ENCODE results near the gene GNG4. TPM values are rescaled to one million over a fixed set of nuclear protein-coding genes. Genes with fewer than 3 reads are reported as not detected.

The GNG4 gene
- total and polyA plus RNA-seq, 4 donors = 0.11 to 0.57 (median 0.21) TPM; not detected in 1

GRCh38 chr1:235500971-235501540, 148.5 kb downstream of the GNG4 start:
- DNase-seq = no peak
- no peak for ATAC-seq (ENCODE audit: insufficient read depth, low FRiP score)
- H3K9ac ChIP-seq (ENCODE audit: insufficient read depth in 1 of 2, low read length in 2 of 2) = no peak overlapping the region
- no peaks in the 10 kb centered on the region for H3K36me3 ChIP-seq (ENCODE audit: control insufficient read depth in 4 of 4, insufficient read depth in 4 of 4, low read length in 4 of 4)
- no peak overlapping the region for H3K27ac ChIP-seq (ENCODE audit: low read depth in 1 of 2, low read length in 1 of 2)
- 82 to 84% methylated on average over 5 of the region's 5 CpGs for WGBS, 2 donors
- TF ChIP-seq, protein P1, sequence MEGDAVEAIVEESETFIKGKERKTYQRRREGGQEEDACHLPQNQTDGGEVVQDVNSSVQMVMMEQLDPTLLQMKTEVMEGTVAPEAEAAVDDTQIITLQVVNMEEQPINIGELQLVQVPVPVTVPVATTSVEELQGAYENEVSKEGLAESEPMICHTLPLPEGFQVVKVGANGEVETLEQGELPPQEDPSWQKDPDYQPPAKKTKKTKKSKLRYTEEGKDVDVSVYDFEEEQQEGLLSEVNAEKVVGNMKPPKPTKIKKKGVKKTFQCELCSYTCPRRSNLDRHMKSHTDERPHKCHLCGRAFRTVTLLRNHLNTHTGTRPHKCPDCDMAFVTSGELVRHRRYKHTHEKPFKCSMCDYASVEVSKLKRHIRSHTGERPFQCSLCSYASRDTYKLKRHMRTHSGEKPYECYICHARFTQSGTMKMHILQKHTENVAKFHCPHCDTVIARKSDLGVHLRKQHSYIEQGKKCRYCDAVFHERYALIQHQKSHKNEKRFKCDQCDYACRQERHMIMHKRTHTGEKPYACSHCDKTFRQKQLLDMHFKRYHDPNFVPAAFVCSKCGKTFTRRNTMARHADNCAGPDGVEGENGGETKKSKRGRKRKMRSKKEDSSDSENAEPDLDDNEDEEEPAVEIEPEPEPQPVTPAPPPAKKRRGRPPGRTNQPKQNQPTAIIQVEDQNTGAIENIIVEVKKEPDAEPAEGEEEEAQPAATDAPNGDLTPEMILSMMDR (IDR thresholded peaks at IDR 0.05; ENCODE audit: control extremely low read depth, extremely low read depth) = no peak
- H3K4me1 ChIP-seq (ENCODE audit: control insufficient read depth in 5 of 5, insufficient read depth in 5 of 5, low read length in 5 of 5) = peaks cover 0 to 10% (median 8%) of the 10 kb centered on the region in 5 donors
- H3K4me3 ChIP-seq = no peak overlapping the region
- no peaks in the 10 kb centered on the region for H3K9me3 ChIP-seq (ENCODE audit: control insufficient read depth in 4 of 4, insufficient read depth in 3 of 4, low read length in 3 of 4)
- no peaks in the 10 kb centered on the region for H3K27me3 ChIP-seq (ENCODE audit: control insufficient read depth in 3 of 3, insufficient read depth in 3 of 3, low read length in 2 of 3)

Small RNA genes within 50 kb of the gene (small RNA-seq; reads per million reads assigned to genes)
- gene MTCO3P46 (ENCODE audit: low replicate concordance) (not detected), gene MTND4LP21 (ENCODE audit: low replicate concordance) (not detected)

Other genes starting within 250 kb of the GNG4 start
- gene B3GALNT2, start 145.3 kb downstream of the GNG4 start, total RNA-seq = 10 to 100 TPM; 16.1 to 30.8 TPM
- 1 to 10 TPM; 2.3 to 6.4 TPM for gene B3GALNT2, start 145.3 kb downstream of the GNG4 start, polyA plus RNA-seq
- 10 to 100 TPM; 45.8 to 82.7 TPM for gene LYST, start 217.1 kb upstream of the GNG4 start, total RNA-seq
- 10 to 100 TPM in 1 of 2 donors, 1 to 10 TPM in 1; 9.8 to 17.5 TPM for gene LYST, start 217.1 kb upstream of the GNG4 start, polyA plus RNA-seq

Measured in lung (tissue), 13 donors.